ENCODE measurements around the gene SPTBN5. TPM values are rescaled to one million over a fixed set of nuclear protein-coding genes. Genes with fewer than 3 reads are reported as not detected.

Gene SPTBN5
- total RNA-seq, 2 donors from 2014 or later, result 0.52 to 3.0 TPM

GRCh38 chr15:41928637-41929620 is 35.1 kb upstream of the SPTBN5 start:
- DNase-seq, result peak in 1 of 4 donors; percentile 56
- 39 to 43% methylated on average over 16 of the region's 16 CpGs for WGBS, 2 donors
- peaks cover 62% of the 10 kb centered on the region for H3K4me1 ChIP-seq
- H3K4me3 ChIP-seq, result no peak overlapping the region
- intact Hi-C loops (cut with DNase I), result loop anchor here (10.0 kb wide), 1 partner anchor 46 kb away; the partner anchor contains the start of gene EHD4
- ATAC-seq, result peak; percentile 22
- no peaks in the 10 kb centered on the region for H3K27me3 ChIP-seq
- TF ChIP-seq POLR2A (IDR thresholded peaks at IDR 0.05), result no peak
- H3K36me3 ChIP-seq (replicated peaks in 1 of 2; ENCODE audit: insufficient read depth in 1 of 2, low read depth in 2 of 2), result no peaks in the 10 kb centered on the region
- H3K9me3 ChIP-seq, result no peaks in the 10 kb centered on the region
- H3K27ac ChIP-seq, result peak overlapping the region; percentile 9 to 68 (median 60)

DNA sequence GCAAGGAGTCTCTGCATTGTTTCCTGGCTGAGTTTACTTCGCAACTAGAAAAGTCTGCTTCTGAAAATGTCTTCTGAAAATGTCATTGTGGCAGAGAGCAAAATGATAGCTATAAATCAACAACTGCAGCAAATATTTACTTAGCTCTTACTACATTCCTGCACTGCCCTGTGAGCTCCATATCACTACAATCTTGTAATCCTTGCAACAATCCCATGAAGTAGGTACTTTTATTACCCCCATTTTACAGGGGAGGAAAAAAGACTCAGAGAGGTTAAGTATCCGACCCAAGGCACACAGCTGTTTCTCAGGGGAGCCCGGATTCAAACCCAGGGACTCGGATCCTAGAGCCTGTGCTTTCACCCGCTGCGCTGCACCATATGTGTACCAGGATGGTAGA is 34.2 kb upstream of the SPTBN5 start:
- 29 to 42% methylated on average over 6 of the region's 6 CpGs for WGBS, 2 donors
- peak overlapping the region; percentile 6 to 63 (median 60) for H3K27ac ChIP-seq
- no peak overlapping the region for H3K4me3 ChIP-seq
- peaks cover 62% of the 10 kb centered on the region for H3K4me1 ChIP-seq
- DNase-seq (no peak), ATAC-seq (peak; percentile 59)
- intact Hi-C loops (cut with DNase I), result loop anchor here (10.0 kb wide), 1 partner anchor 47 kb away; the partner anchor contains the start of gene EHD4
- H3K27me3 ChIP-seq, result no peaks in the 10 kb centered on the region
- H3K9me3 ChIP-seq, result no peaks in the 10 kb centered on the region
- no peak for TF ChIP-seq CTCF (IDR thresholded peaks at IDR 0.05)
- TF ChIP-seq POLR2A (IDR thresholded peaks at IDR 0.05), result no peak
- H3K36me3 ChIP-seq (replicated peaks in 1 of 2; ENCODE audit: insufficient read depth in 1 of 2, low read depth in 2 of 2), result no peaks in the 10 kb centered on the region

DNA sequence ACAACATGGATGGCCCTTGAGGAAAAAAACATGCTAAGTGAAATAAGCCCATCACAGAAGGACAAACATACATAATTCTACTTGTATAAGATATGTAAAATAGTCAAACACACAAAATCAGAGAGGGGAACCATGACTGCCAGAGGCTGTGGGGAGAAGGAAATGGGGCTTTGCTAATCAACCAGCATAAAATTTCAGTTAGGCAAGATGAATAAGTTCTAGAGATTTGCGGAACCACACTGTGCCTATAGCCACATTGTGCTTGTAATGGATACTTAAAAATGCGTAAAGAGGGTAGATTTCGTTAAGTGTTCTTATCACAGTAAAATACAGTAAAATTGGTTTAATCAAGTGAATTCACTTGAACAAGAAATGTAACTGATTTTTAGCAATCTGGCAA is 33.7 kb upstream of the SPTBN5 start:
- no peak for TF ChIP-seq CTCF (IDR thresholded peaks at IDR 0.05)
- TF ChIP-seq POLR2A (IDR thresholded peaks at IDR 0.05), result no peak
- no peaks in the 10 kb centered on the region for H3K9me3 ChIP-seq
- 77 to 83% methylated on average over 3 of the region's 3 CpGs for WGBS, 2 donors
- peak overlapping the region in 3 of 4 donors; percentile 59 to 63 (median 62) for H3K27ac ChIP-seq
- intact Hi-C loops (cut with DNase I), result loop anchor here (10.0 kb wide), 1 partner anchor 47 kb away; the partner anchor contains the start of gene EHD4
- no peaks in the 10 kb centered on the region for H3K27me3 ChIP-seq
- H3K4me3 ChIP-seq, result no peak overlapping the region
- peaks cover 62% of the 10 kb centered on the region for H3K4me1 ChIP-seq
- DNase-seq, result no peak
- H3K36me3 ChIP-seq (replicated peaks in 1 of 2; ENCODE audit: insufficient read depth in 1 of 2, low read depth in 2 of 2), result no peaks in the 10 kb centered on the region
- ATAC-seq, result no peak

- DNase-seq (no peak), ATAC-seq (no peak)
- H3K27me3 ChIP-seq, result no peaks in the 10 kb centered on the region
- H3K27ac ChIP-seq, result peak overlapping the region in 3 of 4 donors; percentile 30 to 63 (median 62)
- H3K4me1 ChIP-seq, result peaks cover 73% of the 10 kb centered on the region
- TF ChIP-seq CTCF (IDR thresholded peaks at IDR 0.05) (no peak), POLR2A (IDR thresholded peaks at IDR 0.05) (no peak)
- WGBS, 2 donors, result 65 to 70% methylated on average over 10 of the region's 10 CpGs
- intact Hi-C loops (cut with DNase I), result loop anchor here (10.0 kb wide), 1 partner anchor 48 kb away; the partner anchor contains the start of gene EHD4
- H3K36me3 ChIP-seq (replicated peaks in 1 of 2; ENCODE audit: insufficient read depth in 1 of 2, low read depth in 2 of 2), result no peaks in the 10 kb centered on the region
- H3K9me3 ChIP-seq, result no peaks in the 10 kb centered on the region
- no peak overlapping the region for H3K4me3 ChIP-seq
Observed at GRCh38 chr15:41926185-41927056, 32.6 kb upstream of the SPTBN5 start.
